Measurements from ENCODE around the gene AFF3.
"Not testable (repeated sequence)": the region's sequence is repeated elsewhere in the genome, so short reads cannot be mapped to it uniquely, and the experiment has no call there.

The AFF3 gene

DNA sequence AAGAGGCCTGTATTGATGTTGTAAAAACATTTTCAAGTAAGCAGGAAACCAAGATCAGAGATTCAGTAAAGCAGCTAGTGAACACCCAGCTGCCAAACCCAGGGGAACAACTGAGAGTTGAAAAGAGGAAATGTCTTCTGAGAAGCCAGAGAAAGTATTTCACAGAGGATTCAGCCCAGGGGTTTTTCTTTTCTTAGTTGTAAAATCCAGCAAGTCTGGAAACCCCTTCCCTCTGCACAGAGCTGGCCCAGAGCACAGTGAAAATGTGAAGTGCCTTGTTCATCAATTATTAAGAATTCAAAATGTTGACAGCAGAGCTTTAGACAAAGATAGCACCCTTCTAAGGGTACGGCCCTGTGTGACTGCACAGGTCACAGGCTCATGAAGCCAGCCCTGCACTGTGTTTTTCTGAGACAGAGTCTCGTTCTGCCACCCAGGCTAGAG lies 28.4 kb downstream of the AFF3 start:
- Histone ChIP-seq H3K4me3 (ENCODE audit: low read length) (no peak overlapping the region), H2AFZ (ENCODE audit: low read length) (no peak overlapping the region), H4K20me1 (ENCODE audit: insufficient read depth, low read length) (no peaks in the 10 kb centered on the region), H3K36me3 (replicated peaks; ENCODE audit: insufficient read depth, low read length) (no peaks in the 10 kb centered on the region), H3K27ac (ENCODE audit: low read length) (no peak overlapping the region), H3F3A (ENCODE audit: insufficient read depth, low read length) (no peaks in the 10 kb centered on the region), H3K4me2 (ENCODE audit: low read depth, low read length) (no peak overlapping the region), H3K9ac (ENCODE audit: low read length) (no peak overlapping the region), H3K9me3 (replicated peaks; ENCODE audit: insufficient read depth, low read length) (no peaks in the 10 kb centered on the region), H3K27me3 (replicated peaks; ENCODE audit: insufficient read depth, low read length) (no peaks in the 10 kb centered on the region), H3K9me2 (replicated peaks; ENCODE audit: insufficient read depth, low read length) (no peaks in the 10 kb centered on the region), H3K79me2 (ENCODE audit: low read length) (no peaks in the 10 kb centered on the region), H3K4me1 (ENCODE audit: low read length) (no peaks in the 10 kb centered on the region)
- TF ChIP-seq EZH2phosphoT487 (IDR thresholded peaks at IDR 0.05; ENCODE audit: low read length) (no peak), CTCF (IDR thresholded peaks at IDR 0.05; ENCODE audit: low read length) (no peak), EZH2 (optimal IDR thresholded peaks at IDR 0.05; ENCODE audit: low read depth, low read length) (no peak)
- no peak for DNase-seq

DNA sequence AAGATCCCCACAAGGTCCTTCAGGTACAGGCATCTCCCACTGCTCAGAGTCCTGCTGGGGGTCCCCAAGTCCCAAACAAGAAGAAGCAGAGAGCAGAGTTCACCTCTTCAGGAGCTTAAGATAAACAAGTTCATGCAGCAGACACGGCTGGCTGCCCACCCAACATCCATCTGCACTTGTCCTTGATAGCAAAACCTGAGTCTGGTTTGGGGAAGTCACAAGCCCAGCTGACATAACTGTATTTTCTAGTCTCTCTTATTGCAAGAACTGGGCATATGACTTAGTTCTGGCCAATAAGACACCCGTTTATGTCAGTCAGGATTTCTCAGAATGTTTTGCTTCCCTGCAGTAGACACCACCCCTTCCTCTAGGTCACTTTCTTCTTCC lies 31.8 kb downstream of the AFF3 start:
- Histone ChIP-seq H3K4me1 (ENCODE audit: low read length) (no peaks in the 10 kb centered on the region), H2AFZ (ENCODE audit: low read length) (no peak overlapping the region), H3K36me3 (replicated peaks; ENCODE audit: insufficient read depth, low read length) (no peaks in the 10 kb centered on the region), H3K79me2 (ENCODE audit: low read length) (no peaks in the 10 kb centered on the region), H3K9me2 (replicated peaks; ENCODE audit: insufficient read depth, low read length) (no peaks in the 10 kb centered on the region), H3K4me3 (ENCODE audit: low read length) (no peak overlapping the region), H3K27ac (ENCODE audit: low read length) (no peak overlapping the region), H3K4me2 (ENCODE audit: low read depth, low read length) (no peak overlapping the region), H4K20me1 (ENCODE audit: insufficient read depth, low read length) (no peaks in the 10 kb centered on the region), H3K9me3 (replicated peaks; ENCODE audit: insufficient read depth, low read length) (no peaks in the 10 kb centered on the region), H3K9ac (ENCODE audit: low read length) (no peak overlapping the region), H3K27me3 (replicated peaks; ENCODE audit: insufficient read depth, low read length) (no peaks in the 10 kb centered on the region), H3F3A (ENCODE audit: insufficient read depth, low read length) (no peaks in the 10 kb centered on the region)
- no peak for TF ChIP-seq EZH2 (optimal IDR thresholded peaks at IDR 0.05; ENCODE audit: low read depth, low read length)
- no peak for TF ChIP-seq CTCF (IDR thresholded peaks at IDR 0.05; ENCODE audit: low read length)
- TF ChIP-seq EZH2phosphoT487 (IDR thresholded peaks at IDR 0.05; ENCODE audit: low read length): no peak
- no peak for DNase-seq

- Histone ChIP-seq H3K9ac (ENCODE audit: low read length) (no peak overlapping the region), H2AFZ (ENCODE audit: low read length) (no peak overlapping the region), H3K27ac (ENCODE audit: low read length) (no peak overlapping the region), H3K36me3 (replicated peaks; ENCODE audit: insufficient read depth, low read length) (no peaks in the 10 kb centered on the region), H3K9me3 (replicated peaks; ENCODE audit: insufficient read depth, low read length) (no peaks in the 10 kb centered on the region), H3K4me3 (ENCODE audit: low read length) (no peak overlapping the region), H3K27me3 (replicated peaks; ENCODE audit: insufficient read depth, low read length) (no peaks in the 10 kb centered on the region; the same call in 1 of the 2 replicates), H3F3A (ENCODE audit: insufficient read depth, low read length) (no peaks in the 10 kb centered on the region), H3K4me1 (ENCODE audit: low read length) (no peaks in the 10 kb centered on the region), H4K20me1 (ENCODE audit: insufficient read depth, low read length) (no peaks in the 10 kb centered on the region), H3K4me2 (ENCODE audit: low read depth, low read length) (no peak overlapping the region), H3K9me2 (replicated peaks; ENCODE audit: insufficient read depth, low read length) (no peaks in the 10 kb centered on the region), H3K79me2 (ENCODE audit: low read length) (no peaks in the 10 kb centered on the region)
- no peak for DNase-seq
- TF ChIP-seq CTCF (IDR thresholded peaks at IDR 0.05; ENCODE audit: low read length): no peak
- no peak for TF ChIP-seq EZH2phosphoT487 (IDR thresholded peaks at IDR 0.05; ENCODE audit: low read length)
- TF ChIP-seq EZH2 (optimal IDR thresholded peaks at IDR 0.05; ENCODE audit: low read depth, low read length): no peak
Measured at GRCh38 chr2:100109986-100110613, 32.3 kb downstream of the AFF3 start.

DNA sequence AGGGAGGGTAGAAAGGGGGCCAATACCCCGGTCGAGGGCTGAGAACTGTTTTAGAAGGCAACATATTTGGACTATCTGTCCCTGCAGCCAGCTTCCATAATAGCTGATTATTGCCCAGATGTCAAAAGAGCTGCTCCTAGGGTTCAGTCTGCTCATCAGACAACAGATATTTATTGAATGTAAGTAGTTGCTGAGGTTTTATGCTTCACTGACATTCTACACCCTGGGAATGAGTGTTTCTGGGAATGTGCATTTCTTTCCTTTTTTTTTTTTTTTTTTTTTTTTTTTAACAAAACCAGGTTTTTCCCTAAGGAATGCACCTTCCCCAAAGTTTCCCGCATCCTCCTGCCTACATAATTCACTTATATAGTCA lies 33.8 kb downstream of the AFF3 start:
- not testable (repeated sequence) for H3K27ac ChIP-seq (ENCODE audit: low read length); H3K4me1 ChIP-seq (ENCODE audit: low read length); H3F3A ChIP-seq (ENCODE audit: insufficient read depth, low read length); H3K79me2 ChIP-seq (ENCODE audit: low read length); H3K4me2 ChIP-seq (ENCODE audit: low read depth, low read length); H2AFZ ChIP-seq (ENCODE audit: low read length); H3K36me3 ChIP-seq (replicated peaks; ENCODE audit: insufficient read depth, low read length); DNase-seq; H3K27me3 ChIP-seq (replicated peaks; ENCODE audit: insufficient read depth, low read length); H4K20me1 ChIP-seq (ENCODE audit: insufficient read depth, low read length); H3K9ac ChIP-seq (ENCODE audit: low read length); H3K9me2 ChIP-seq (replicated peaks; ENCODE audit: insufficient read depth, low read length); H3K4me3 ChIP-seq (ENCODE audit: low read length); H3K9me3 ChIP-seq (replicated peaks; ENCODE audit: insufficient read depth, low read length)
